NK-92 treated with Interleukin-12 subunit alpha and Interleukin-12 subunit beta, amount 100 ng/mL, for 24 hours (cell line): ENCODE results near the gene PIWIL4.
A peak's percentile ranks its signal among the peaks of the same experiment; 100 is the strongest.

Experiments used
- DNase-seq: peaks from one replicate; lab custom pipeline; 2025; lab: John Stamatoyannopoulos, UW

Gene PIWIL4

DNA sequence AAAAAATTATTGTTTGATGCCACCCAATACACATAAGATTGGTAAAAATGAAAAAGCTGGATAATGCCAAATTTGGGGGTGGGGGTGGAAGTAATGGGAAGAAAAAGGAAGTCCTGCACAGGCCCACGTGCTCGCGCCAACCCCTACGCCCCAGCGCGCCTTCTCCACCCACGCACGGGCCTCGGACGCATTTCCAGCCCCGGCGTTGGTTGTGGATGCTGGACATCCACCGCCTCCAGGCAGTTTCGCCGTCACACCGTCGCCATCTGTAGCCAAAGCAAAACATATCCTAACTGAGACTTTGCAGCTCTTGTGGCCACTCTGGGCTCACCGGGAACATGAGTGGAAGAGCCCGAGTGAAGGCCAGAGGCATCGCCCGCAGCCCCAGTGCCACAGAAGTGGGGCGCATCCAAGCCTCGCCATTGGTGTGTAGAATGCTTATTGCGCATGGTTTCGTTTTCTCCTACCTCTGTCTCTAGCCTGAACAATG is at the start of gene PIWIL4:
PIWIL4 (plus strand) TSS at position 188 of the 490 bp plus-strand sequence; CDS start at position 339, 151 bp downstream.
- DNase-seq: no peak

DNA sequence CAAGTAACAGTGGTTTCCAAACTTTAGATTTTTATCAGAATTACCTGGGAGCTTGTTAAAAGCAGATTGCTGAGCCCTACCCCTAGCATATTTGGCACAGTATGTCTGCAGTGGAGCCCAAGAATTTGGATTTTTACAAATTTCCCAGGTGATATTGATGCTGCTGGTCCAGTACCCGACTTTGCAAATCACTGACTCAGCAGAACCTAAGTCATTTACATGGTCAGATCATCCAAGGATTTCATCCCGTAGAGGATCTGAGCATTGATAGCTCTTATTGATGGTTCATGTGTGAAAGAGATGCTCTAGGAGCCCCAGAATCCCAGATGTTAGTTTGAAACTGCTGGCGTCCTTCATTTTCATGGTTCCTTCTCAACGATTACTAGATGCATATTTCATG is 48.9 kb upstream of the PIWIL4 start:
- DNase-seq: no peak

GRCh38 chr11:94519478-94520084 is 47.6 kb upstream of the PIWIL4 start:
- no peak for DNase-seq

GRCh38 chr11:94521684-94522083 is 45.5 kb upstream of the PIWIL4 start:
- DNase-seq: no peak

GRCh38 chr11:94524341-94524740 is 42.8 kb upstream of the PIWIL4 start:
- DNase-seq: no peak

DNA sequence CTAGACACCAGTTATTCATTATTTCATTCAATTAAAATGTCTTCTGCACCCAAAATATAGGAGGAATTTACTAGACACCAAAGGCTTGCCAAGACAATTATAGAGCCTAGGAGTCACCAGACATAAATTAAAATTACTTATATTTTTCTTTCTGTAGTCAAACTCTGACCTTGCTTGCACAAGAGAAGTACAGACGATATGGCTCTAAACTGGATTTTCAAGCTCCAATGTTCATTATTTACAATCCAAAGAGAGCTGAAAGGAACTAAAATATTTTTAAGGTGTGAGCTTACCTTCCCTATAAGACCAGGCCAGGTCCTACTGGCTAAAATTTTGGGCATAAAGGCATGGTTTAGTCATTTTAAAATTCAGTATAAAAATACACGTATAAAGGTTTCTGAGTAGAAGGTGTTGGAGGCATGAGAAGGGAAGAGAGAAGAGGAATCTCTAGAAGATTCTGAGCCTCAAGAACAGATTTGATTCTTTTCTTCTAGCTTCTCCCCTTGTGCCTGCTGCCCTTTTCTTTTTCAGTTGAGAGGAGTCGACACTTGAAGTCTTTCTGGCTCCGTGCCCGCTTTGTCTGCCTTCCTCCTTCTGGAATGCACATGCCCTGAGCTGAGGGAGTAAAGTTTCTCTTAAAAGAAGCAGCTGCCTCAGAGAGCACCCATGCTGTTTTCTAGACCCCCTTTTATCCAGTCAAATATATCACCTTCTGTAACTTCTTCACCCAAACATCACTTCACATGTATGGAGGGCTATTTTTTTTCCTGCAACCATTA is 41.4 kb upstream of the PIWIL4 start:
- no peak for DNase-seq

DNA sequence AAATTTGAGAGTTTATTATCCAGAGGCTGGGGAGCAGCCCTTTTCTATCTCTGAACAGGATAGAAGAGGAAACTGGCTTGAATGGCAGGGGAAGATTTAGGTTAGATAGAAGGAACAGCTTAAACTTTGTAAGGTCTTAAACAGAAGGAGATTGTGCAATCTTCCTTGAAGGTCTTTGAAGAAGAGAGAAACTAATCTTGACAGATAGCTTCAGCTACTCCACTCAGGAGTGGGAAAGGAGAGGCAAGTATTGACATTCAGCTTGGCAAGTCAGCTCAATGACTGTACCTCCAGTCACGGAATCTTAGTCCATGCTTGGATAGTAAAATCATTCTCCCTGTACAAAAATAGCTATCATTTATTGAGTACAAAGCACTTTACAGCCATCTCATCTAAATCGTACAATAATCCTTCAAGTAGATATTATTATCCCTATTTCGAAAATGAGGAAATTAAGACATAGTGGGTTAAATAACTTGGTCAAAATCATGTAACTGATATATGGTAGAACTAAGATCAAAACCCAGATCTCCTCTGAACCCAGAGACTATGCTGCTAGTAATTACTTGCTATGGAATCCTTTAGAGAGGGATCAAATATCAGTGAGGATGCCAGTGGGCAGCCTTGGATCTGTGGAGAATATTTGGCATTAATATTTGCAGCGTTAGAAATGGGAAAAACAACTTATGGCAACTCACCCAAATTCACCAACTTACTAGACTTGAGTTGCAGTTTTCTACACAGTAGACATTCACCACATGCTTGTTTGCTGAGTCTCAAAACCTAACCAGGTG is 40.3 kb upstream of the PIWIL4 start:
- no peak for DNase-seq

GRCh38 chr11:94528551-94528950 is 38.6 kb upstream of the PIWIL4 start:
- DNase-seq: no peak

- DNase-seq: no peak
Measured at GRCh38 chr11:94532211-94532610, 35.0 kb upstream of the PIWIL4 start.

- DNase-seq: no peak
Measured at GRCh38 chr11:94533206-94533605, 34.0 kb upstream of the PIWIL4 start.

DNA sequence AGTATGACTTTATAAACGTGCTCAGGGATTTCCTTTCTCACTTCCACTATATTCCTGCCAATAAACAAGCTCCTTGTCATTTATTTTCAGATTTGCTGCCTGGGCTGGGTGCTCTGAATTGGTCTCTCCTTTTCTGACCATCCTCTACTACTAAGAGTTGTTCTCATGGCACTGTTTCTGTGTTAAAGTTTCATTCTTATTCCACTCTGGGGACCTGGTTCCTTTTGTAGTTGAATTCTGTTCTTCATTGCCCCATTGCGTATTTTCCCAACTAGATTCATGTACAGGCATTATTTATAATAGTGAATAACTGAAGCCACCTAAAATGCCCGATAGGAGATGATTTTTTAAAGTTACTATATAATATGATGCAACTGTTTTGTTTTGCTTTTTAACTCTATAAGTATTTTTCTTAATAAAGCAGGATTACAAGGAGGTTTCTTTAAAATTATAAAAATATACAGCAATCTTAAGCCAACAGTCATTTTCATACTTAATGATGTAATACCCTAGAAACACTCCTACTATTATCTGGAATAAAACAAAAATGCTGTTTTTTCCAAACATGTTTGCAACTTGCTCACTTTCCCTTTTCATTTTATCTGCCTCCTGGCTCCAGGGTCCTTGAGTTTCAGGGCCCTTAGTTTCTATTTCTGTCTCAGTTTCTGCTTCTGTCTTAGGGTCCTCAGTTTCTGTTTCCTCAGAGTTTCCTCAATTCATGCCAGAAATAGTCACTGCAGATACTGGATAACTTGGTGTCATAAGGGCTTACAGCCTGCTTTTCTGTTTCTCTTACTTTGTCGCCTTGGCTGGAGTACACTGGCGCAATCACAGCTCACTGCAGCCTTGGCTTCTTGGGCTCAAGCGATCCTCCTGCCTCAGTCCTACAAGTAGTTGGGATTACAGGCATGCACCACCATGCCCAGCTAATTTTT is 33.2 kb upstream of the PIWIL4 start:
- no peak for DNase-seq

- no peak for DNase-seq
Measured at GRCh38 chr11:94536386-94536785, 30.8 kb upstream of the PIWIL4 start.

- no peak for DNase-seq
Measured at GRCh38 chr11:94537031-94537600, 30.1 kb upstream of the PIWIL4 start.

- DNase-seq: no peak
Measured at GRCh38 chr11:94539420-94539819, 27.7 kb upstream of the PIWIL4 start.

GRCh38 chr11:94543695-94544645 is 23.2 kb upstream of the PIWIL4 start, which contains the start of gene FUT4:
FUT4 (plus strand) TSS chr11:94543921; CDS start chr11:94544134, 213 bp downstream.
- DNase-seq: peak; percentile 20

DNA sequence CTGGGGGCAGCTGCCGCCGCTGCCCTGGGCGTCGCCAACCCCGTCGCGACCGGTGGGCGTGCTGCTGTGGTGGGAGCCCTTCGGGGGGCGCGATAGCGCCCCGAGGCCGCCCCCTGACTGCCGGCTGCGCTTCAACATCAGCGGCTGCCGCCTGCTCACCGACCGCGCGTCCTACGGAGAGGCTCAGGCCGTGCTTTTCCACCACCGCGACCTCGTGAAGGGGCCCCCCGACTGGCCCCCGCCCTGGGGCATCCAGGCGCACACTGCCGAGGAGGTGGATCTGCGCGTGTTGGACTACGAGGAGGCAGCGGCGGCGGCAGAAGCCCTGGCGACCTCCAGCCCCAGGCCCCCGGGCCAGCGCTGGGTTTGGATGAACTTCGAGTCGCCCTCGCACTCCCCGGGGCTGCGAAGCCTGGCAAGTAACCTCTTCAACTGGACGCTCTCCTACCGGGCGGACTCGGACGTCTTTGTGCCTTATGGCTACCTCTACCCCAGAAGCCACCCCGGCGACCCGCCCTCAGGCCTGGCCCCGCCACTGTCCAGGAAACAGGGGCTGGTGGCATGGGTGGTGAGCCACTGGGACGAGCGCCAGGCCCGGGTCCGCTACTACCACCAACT is 22.4 kb upstream of the PIWIL4 start:
- DNase-seq: no peak

DNA sequence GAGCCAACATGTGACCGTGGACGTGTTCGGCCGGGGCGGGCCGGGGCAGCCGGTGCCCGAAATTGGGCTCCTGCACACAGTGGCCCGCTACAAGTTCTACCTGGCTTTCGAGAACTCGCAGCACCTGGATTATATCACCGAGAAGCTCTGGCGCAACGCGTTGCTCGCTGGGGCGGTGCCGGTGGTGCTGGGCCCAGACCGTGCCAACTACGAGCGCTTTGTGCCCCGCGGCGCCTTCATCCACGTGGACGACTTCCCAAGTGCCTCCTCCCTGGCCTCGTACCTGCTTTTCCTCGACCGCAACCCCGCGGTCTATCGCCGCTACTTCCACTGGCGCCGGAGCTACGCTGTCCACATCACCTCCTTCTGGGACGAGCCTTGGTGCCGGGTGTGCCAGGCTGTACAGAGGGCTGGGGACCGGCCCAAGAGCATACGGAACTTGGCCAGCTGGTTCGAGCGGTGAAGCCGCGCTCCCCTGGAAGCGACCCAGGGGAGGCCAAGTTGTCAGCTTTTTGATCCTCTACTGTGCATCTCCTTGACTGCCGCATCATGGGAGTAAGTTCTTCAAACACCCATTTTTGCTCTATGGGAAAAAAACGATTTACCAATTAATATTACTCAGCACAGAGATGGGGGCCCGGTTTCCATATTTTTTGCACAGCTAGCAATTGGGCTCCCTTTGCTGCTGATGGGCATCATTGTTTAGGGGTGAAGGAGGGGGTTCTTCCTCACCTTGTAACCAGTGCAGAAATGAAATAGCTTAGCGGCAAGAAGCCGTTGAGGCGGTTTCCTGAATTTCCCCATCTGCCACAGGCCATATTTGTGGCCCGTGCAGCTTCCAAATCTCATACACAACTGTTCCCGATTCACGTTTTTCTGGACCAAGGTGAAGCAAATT is 21.7 kb upstream of the PIWIL4 start:
- no peak for DNase-seq

DNA sequence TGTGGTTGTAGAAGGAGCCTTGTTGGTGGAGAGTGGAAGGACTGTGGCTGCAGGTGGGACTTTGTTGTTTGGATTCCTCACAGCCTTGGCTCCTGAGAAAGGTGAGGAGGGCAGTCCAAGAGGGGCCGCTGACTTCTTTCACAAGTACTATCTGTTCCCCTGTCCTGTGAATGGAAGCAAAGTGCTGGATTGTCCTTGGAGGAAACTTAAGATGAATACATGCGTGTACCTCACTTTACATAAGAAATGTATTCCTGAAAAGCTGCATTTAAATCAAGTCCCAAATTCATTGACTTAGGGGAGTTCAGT is 21.1 kb upstream of the PIWIL4 start:
- DNase-seq: no peak

- no peak for DNase-seq
Measured at GRCh38 chr11:94546886-94547285, 20.3 kb upstream of the PIWIL4 start.
